ENCODE data around the gene IL1RAPL2.

Gene IL1RAPL2

GRCh38 chrX:105274091-105274490, 708.1 kb downstream of the IL1RAPL2 start:
- H3K27ac Mint-ChIP-seq: no peak overlapping the region
- no peaks in the 10 kb centered on the region for H3K9me3 Mint-ChIP-seq
- intact Hi-C loops (cut with micrococcal nuclease): no loop called here
- no peaks in the 10 kb centered on the region for H3K27me3 Mint-ChIP-seq
- H3K4me1 Mint-ChIP-seq (ENCODE audit: low read depth): no peaks in the 10 kb centered on the region
- no peaks in the 10 kb centered on the region for H3K36me3 Mint-ChIP-seq (ENCODE audit: low read depth)
- no peak overlapping the region for H3K4me3 Mint-ChIP-seq

- no peaks in the 10 kb centered on the region for H3K4me1 Mint-ChIP-seq (ENCODE audit: low read depth)
- intact Hi-C loops (cut with micrococcal nuclease): no loop called here
- no peaks in the 10 kb centered on the region for H3K27me3 Mint-ChIP-seq
- no peaks in the 10 kb centered on the region for H3K9me3 Mint-ChIP-seq
- no peaks in the 10 kb centered on the region for H3K36me3 Mint-ChIP-seq (ENCODE audit: low read depth)
- H3K27ac Mint-ChIP-seq: no peak overlapping the region
- H3K4me3 Mint-ChIP-seq: no peak overlapping the region
Measured at GRCh38 chrX:105277132-105277531, 711.1 kb downstream of the IL1RAPL2 start.

- H3K4me1 Mint-ChIP-seq (ENCODE audit: low read depth): no peaks in the 10 kb centered on the region
- H3K4me3 Mint-ChIP-seq: no peak overlapping the region
- no peaks in the 10 kb centered on the region for H3K9me3 Mint-ChIP-seq
- intact Hi-C loops (cut with micrococcal nuclease): no loop called here
- no peaks in the 10 kb centered on the region for H3K27me3 Mint-ChIP-seq
- H3K27ac Mint-ChIP-seq: no peak overlapping the region
- no peaks in the 10 kb centered on the region for H3K36me3 Mint-ChIP-seq (ENCODE audit: low read depth)
Measured at GRCh38 chrX:105282077-105282476, 716.1 kb downstream of the IL1RAPL2 start.

- no peak overlapping the region for H3K27ac Mint-ChIP-seq
- H3K9me3 Mint-ChIP-seq: no peaks in the 10 kb centered on the region
- no peaks in the 10 kb centered on the region for H3K4me1 Mint-ChIP-seq (ENCODE audit: low read depth)
- H3K4me3 Mint-ChIP-seq: no peak overlapping the region
- intact Hi-C loops (cut with micrococcal nuclease): no loop called here
- H3K36me3 Mint-ChIP-seq (ENCODE audit: low read depth): no peaks in the 10 kb centered on the region
- H3K27me3 Mint-ChIP-seq: no peaks in the 10 kb centered on the region
Measured at GRCh38 chrX:105297041-105297440, 731.0 kb downstream of the IL1RAPL2 start.

GRCh38 chrX:105299286-105299685, 733.3 kb downstream of the IL1RAPL2 start:
- H3K4me3 Mint-ChIP-seq: no peak overlapping the region
- no peak overlapping the region for H3K27ac Mint-ChIP-seq
- H3K4me1 Mint-ChIP-seq (ENCODE audit: low read depth): no peaks in the 10 kb centered on the region
- no peaks in the 10 kb centered on the region for H3K27me3 Mint-ChIP-seq
- H3K9me3 Mint-ChIP-seq: no peaks in the 10 kb centered on the region
- no peaks in the 10 kb centered on the region for H3K36me3 Mint-ChIP-seq (ENCODE audit: low read depth)
- intact Hi-C loops (cut with micrococcal nuclease): no loop called here

- intact Hi-C loops (cut with micrococcal nuclease): no loop called here
- no peaks in the 10 kb centered on the region for H3K27me3 Mint-ChIP-seq
Measured at GRCh38 chrX:105302246-105302645, 736.2 kb downstream of the IL1RAPL2 start.

GRCh38 chrX:105307762-105308161, 741.8 kb downstream of the IL1RAPL2 start:
- no peaks in the 10 kb centered on the region for H3K27me3 Mint-ChIP-seq
- no peak overlapping the region for H3K27ac Mint-ChIP-seq
- no peaks in the 10 kb centered on the region for H3K4me1 Mint-ChIP-seq (ENCODE audit: low read depth)
- intact Hi-C loops (cut with micrococcal nuclease): no loop called here
- no peaks in the 10 kb centered on the region for H3K9me3 Mint-ChIP-seq
- no peak overlapping the region for H3K4me3 Mint-ChIP-seq
- no peaks in the 10 kb centered on the region for H3K36me3 Mint-ChIP-seq (ENCODE audit: low read depth)

More at GRCh38 chrX:105302246-105302645, 736.2 kb downstream of the IL1RAPL2 start:
- Mint-ChIP-seq H3K36me3 (ENCODE audit: low read depth) (no peaks in the 10 kb centered on the region), H3K9me3 (no peaks in the 10 kb centered on the region), H3K4me1 (ENCODE audit: low read depth) (no peaks in the 10 kb centered on the region), H3K27ac (no peak overlapping the region), H3K4me3 (no peak overlapping the region)

- Mint-ChIP-seq H3K36me3 (ENCODE audit: low read depth) (no peaks in the 10 kb centered on the region), H3K4me1 (ENCODE audit: low read depth) (no peaks in the 10 kb centered on the region), H3K27ac (no peak overlapping the region), H3K27me3 (no peaks in the 10 kb centered on the region), H3K4me3 (no peak overlapping the region), H3K9me3 (no peaks in the 10 kb centered on the region)
- intact Hi-C loops (cut with micrococcal nuclease): no loop called here
Measured at GRCh38 chrX:105313596-105313995, 747.6 kb downstream of the IL1RAPL2 start.

- Mint-ChIP-seq H3K4me3 (no peak overlapping the region), H3K4me1 (ENCODE audit: low read depth) (no peaks in the 10 kb centered on the region), H3K27ac (no peak overlapping the region), H3K36me3 (ENCODE audit: low read depth) (no peaks in the 10 kb centered on the region), H3K9me3 (no peaks in the 10 kb centered on the region), H3K27me3 (no peaks in the 10 kb centered on the region)
- intact Hi-C loops (cut with micrococcal nuclease): no loop called here
Measured at GRCh38 chrX:105314458-105314857, 748.5 kb downstream of the IL1RAPL2 start.

- Mint-ChIP-seq H3K27ac (no peak overlapping the region), H3K27me3 (no peaks in the 10 kb centered on the region)
- intact Hi-C loops (cut with micrococcal nuclease): no loop called here
Measured at GRCh38 chrX:105315248-105315647, 749.2 kb downstream of the IL1RAPL2 start.

GRCh38 chrX:105317117-105317516, 751.1 kb downstream of the IL1RAPL2 start:
- no peaks in the 10 kb centered on the region for H3K9me3 Mint-ChIP-seq
- no peak overlapping the region for H3K27ac Mint-ChIP-seq
- H3K36me3 Mint-ChIP-seq (ENCODE audit: low read depth): no peaks in the 10 kb centered on the region
- no peaks in the 10 kb centered on the region for H3K4me1 Mint-ChIP-seq (ENCODE audit: low read depth)
- no peak overlapping the region for H3K4me3 Mint-ChIP-seq
- no peaks in the 10 kb centered on the region for H3K27me3 Mint-ChIP-seq
- intact Hi-C loops (cut with micrococcal nuclease): no loop called here

More at GRCh38 chrX:105315248-105315647, 749.2 kb downstream of the IL1RAPL2 start:
- Mint-ChIP-seq H3K4me3 (no peak overlapping the region), H3K9me3 (no peaks in the 10 kb centered on the region), H3K4me1 (ENCODE audit: low read depth) (no peaks in the 10 kb centered on the region), H3K36me3 (ENCODE audit: low read depth) (no peaks in the 10 kb centered on the region)

- H3K27ac Mint-ChIP-seq: no peak overlapping the region
- no peaks in the 10 kb centered on the region for H3K9me3 Mint-ChIP-seq
- H3K27me3 Mint-ChIP-seq: no peaks in the 10 kb centered on the region
- H3K36me3 Mint-ChIP-seq (ENCODE audit: low read depth): no peaks in the 10 kb centered on the region
- no peaks in the 10 kb centered on the region for H3K4me1 Mint-ChIP-seq (ENCODE audit: low read depth)
- intact Hi-C loops (cut with micrococcal nuclease): no loop called here
- H3K4me3 Mint-ChIP-seq: no peak overlapping the region
Measured at GRCh38 chrX:105323928-105324327, 757.9 kb downstream of the IL1RAPL2 start.

GRCh38 chrX:105328773-105329172, 762.8 kb downstream of the IL1RAPL2 start:
- no peaks in the 10 kb centered on the region for H3K27me3 Mint-ChIP-seq
- intact Hi-C loops (cut with micrococcal nuclease): no loop called here
- H3K27ac Mint-ChIP-seq: no peak overlapping the region
- no peaks in the 10 kb centered on the region for H3K4me1 Mint-ChIP-seq (ENCODE audit: low read depth)
- no peak overlapping the region for H3K4me3 Mint-ChIP-seq
- H3K36me3 Mint-ChIP-seq (ENCODE audit: low read depth): no peaks in the 10 kb centered on the region
- H3K9me3 Mint-ChIP-seq: no peaks in the 10 kb centered on the region

- intact Hi-C loops (cut with micrococcal nuclease): no loop called here
- Mint-ChIP-seq H3K27me3 (no peaks in the 10 kb centered on the region), H3K4me3 (no peak overlapping the region), H3K36me3 (ENCODE audit: low read depth) (no peaks in the 10 kb centered on the region), H3K9me3 (no peaks in the 10 kb centered on the region), H3K27ac (no peak overlapping the region), H3K4me1 (ENCODE audit: low read depth) (no peaks in the 10 kb centered on the region)
Measured at GRCh38 chrX:105331244-105331643, 765.2 kb downstream of the IL1RAPL2 start.

GRCh38 chrX:105347373-105347772, 781.4 kb downstream of the IL1RAPL2 start:
- Mint-ChIP-seq H3K27ac (no peak overlapping the region), H3K4me1 (ENCODE audit: low read depth) (no peaks in the 10 kb centered on the region)

More at GRCh38 chrX:105347373-105347772, 781.4 kb downstream of the IL1RAPL2 start:
- intact Hi-C loops (cut with micrococcal nuclease): no loop called here
- peaks cover 9% of the 10 kb centered on the region for H3K9me3 Mint-ChIP-seq
- no peaks in the 10 kb centered on the region for H3K27me3 Mint-ChIP-seq
- H3K36me3 Mint-ChIP-seq (ENCODE audit: low read depth): no peaks in the 10 kb centered on the region
- no peak overlapping the region for H3K4me3 Mint-ChIP-seq

Measured in dendritic cell treated with granulocyte-macrophage colony-stimulating factor and Interleukin-4, amounts not matched to agents 40 ng/mL and 50 ng/mL, for 4 days (primary cell).